Measurements from ENCODE around the gene CGGBP1.
A peak's percentile ranks its signal among the peaks of the same experiment; 100 is the strongest.

CGGBP1 gene, protein sequence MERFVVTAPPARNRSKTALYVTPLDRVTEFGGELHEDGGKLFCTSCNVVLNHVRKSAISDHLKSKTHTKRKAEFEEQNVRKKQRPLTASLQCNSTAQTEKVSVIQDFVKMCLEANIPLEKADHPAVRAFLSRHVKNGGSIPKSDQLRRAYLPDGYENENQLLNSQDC

DNA sequence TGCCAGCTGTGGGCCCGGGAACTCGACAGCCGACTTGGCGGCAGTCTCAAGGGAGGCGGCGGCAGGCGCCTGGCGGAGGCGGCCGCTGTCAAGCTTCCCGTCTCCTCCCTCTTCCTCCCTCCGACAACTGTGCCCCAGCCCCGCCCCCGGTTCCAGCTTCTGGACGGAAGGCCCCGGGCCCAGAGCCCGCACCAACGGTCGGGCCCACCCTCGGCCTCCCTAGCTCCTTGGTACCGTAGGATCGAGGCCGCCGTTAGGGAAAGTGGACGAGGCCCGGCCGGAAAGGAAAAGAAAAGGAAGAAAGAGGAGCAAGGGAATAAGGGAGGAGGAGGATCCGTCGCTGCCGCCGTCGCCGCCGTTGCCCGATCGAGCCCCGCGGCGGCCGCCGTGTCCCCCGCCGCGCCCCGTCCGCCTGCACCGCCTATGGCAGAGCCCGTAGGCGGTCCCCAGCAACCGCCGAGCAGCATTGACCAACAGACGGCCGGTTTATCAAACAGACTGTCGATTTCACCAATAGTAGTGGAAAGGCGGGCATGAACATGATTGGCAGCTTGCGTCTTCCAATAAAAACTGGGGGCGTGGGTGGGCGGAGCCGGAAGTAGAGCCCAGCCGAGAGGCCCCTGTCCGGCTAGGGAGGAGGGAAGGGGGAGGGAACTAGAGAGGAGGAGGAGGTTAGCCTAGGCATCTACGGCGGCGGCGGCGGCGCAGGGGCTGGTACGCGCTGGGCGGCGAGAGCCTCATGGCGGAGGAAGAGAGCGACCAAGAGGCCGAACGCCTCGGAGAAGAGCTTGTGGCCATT is at the start of gene CGGBP1, which contains the start of gene ZNF654:
Gene CGGBP1 (minus strand): TSS at position 425 of the 799 bp plus-strand sequence. CDS start 3,029 bp downstream, outside the sequence.
Gene ZNF654 (plus strand): TSS at position 675 of the 799 bp plus-strand sequence. CDS start 65 bp downstream, at position 740.
- DNase-seq, result peak; percentile 96

GRCh38 chr3:88105325-88105724 is 46.5 kb upstream of the CGGBP1 start:
- no peak for DNase-seq

DNA sequence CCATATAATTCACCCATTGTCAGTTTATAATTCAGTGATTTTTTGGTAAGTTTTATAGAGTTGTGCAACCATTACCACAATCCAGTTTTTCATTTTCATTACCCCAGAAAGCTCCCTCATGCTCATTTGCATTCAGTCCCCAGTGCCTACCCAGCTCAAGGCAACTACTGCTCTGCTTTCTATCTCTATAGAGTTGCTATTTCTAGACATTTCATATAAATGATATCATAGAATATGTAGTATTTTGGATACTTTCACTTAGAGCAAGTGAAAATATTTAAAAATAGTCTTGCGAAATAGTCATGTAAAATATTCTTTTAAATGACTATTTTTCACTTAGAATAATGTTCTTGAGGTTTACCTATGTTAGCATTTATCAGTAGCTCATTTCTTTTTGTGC is 42.3 kb upstream of the CGGBP1 start:
- DNase-seq, result no peak

DNA sequence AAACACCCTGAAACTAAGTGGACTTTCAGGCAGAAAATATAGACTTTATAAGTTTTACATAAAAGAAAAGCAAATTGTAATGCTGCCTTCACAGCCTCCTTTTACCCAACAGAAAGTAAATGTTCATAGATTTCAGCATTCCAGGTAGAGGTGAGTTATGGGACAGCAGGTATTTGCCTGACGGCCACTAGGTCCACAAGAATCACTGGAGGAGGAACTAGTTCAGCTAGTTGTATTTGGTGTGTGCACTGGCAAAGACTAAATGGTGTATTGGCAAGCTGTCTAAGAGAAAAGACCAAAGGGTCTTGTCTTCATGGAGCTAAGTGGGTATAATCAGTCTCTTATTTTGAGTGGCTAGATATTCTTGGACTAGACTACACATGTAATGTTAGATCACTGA is 34.5 kb upstream of the CGGBP1 start:
- DNase-seq, result no peak

GRCh38 chr3:88092270-88092669 is 33.5 kb upstream of the CGGBP1 start:
- no peak for DNase-seq

DNA sequence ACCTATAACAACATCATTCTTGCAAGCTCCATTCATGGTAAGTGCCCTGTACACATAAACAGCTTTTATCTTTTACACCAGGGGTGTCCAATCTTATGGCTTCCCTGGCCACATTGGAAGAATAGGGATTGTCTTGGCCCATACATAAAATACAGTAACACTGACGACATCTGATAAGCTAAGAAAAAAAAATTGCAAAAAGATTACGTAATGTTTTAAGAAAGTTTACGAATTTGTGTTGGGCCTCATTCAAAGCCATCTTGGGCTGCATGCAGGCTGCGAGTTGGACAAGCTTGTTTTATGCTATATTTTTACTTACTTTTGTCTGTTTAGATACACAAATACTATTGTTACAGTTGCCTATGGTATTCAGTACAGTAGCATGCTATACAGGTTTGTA is 31.9 kb upstream of the CGGBP1 start:
- DNase-seq, result no peak

- no peak for DNase-seq
Observed at GRCh38 chr3:88084097-88084501, 25.3 kb upstream of the CGGBP1 start.

GRCh38 chr3:88082854-88083253 is 24.0 kb upstream of the CGGBP1 start:
- DNase-seq, result no peak

GRCh38 chr3:88078932-88079331 is 20.1 kb upstream of the CGGBP1 start:
- DNase-seq, result no peak

GRCh38 chr3:88076712-88077111 is 17.9 kb upstream of the CGGBP1 start:
- no peak for DNase-seq

- DNase-seq, result no peak
Observed at GRCh38 chr3:88075497-88075896, 16.7 kb upstream of the CGGBP1 start.

DNA sequence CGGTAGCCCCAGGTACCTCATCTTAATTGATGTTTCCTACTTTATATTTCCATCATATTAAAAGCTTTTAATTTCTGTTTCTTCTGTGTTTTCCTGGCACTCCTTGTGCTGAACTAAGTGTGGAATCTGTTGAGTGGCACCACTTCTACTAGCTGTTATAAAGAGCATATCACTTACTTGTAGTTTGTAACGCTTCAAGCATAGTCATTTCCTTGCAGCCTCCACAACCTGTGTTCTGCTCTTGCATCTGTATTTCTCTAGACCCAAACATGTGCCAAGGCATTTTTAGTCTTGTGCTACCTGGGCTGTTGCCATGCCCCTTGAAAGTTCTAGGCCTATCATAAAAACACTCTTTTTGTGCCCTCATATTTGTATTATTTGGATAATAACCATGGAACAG is 16.3 kb upstream of the CGGBP1 start:
- no peak for DNase-seq

GRCh38 chr3:88061746-88062145 is 2.9 kb upstream of the CGGBP1 start:
- no peak for DNase-seq

DNA sequence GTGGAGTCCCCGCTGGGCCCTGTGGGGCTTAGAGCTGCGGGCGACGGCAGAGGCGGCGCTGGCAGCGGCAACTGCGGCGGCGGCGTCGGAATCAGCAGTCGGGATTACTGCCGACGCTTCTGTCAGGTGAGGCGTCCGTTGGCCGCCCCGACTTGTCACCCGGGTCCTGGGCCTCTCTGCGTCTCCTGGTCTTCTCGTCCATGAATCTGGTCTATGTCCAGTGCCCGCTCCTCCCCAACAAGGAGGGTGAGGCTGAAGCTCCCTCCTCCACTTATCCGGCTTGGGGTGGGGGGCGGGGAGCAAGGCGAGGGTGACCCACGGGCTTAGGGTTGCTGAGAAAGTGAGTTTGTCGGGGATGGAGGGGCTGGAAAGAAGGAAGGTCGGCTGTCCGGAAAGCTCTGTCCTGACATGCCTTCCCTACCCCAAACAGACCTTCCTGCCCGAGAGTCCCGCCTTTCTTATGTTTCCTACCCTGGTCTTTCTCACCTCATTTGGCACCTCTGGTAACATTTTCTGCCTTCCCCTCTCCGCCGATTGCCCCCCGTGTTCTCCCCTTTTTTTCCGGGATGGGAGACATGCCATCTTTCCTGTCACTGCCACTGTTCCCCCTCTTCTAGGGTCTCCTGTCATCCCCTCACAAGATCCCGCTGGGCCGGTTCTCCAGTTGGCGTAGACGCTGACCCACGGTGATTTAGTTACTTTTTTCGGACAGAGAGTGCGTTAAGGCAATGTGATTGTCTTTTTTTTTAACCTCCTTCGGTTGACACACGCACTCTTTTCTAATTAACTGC is 770 bp upstream of the CGGBP1 start:
- DNase-seq, result no peak

- no peak for DNase-seq
Observed at GRCh38 chr3:88058306-88058580, 562 bp downstream of the CGGBP1 start.

GRCh38 chr3:88057630-88058305 is 1.0 kb downstream of the CGGBP1 start:
- no peak for DNase-seq

- DNase-seq, result no peak
Observed at GRCh38 chr3:88046766-88047165, 12.0 kb downstream of the CGGBP1 start.

DNA sequence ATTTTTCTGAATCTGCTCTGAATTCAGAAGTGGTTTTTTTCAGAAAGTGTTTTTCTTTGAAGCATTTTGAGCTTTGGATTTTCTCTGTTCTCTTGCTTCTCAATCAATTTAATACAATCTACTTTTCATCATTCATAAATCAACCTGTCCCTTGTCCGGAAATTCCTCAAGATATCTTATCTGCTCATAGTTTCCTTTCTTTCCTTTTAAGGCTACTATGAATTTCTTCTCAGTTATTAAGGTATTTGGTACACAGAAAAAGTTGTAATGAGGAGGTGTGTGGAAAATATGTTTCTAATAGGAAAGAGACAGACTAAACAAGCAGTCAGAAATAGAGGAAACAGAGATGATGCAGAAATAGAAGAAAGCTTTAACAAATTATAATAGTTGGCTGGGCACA is 14.4 kb downstream of the CGGBP1 start:
- no peak for DNase-seq

DNA sequence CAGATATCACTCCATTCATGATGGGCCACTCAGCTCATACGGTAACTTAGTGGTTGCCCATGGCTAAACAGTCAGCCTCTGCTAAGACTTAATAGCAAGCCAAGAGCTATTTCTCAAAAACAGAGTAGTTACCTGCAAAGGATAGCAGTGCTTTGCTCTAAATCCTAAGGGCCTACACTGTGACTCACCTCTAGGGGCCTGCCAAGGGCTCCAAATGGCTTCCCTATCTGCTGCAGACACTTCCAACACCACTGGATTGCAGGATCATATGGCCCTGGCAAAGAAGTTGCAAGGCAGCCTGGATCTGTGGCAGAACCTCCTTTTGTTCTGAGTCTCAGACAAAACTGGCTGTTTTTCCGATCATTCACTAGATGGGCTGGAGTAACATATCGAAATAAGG is 17.8 kb downstream of the CGGBP1 start:
- no peak for DNase-seq

- no peak for DNase-seq
Observed at GRCh38 chr3:88040529-88040928, 18.3 kb downstream of the CGGBP1 start.

DNA sequence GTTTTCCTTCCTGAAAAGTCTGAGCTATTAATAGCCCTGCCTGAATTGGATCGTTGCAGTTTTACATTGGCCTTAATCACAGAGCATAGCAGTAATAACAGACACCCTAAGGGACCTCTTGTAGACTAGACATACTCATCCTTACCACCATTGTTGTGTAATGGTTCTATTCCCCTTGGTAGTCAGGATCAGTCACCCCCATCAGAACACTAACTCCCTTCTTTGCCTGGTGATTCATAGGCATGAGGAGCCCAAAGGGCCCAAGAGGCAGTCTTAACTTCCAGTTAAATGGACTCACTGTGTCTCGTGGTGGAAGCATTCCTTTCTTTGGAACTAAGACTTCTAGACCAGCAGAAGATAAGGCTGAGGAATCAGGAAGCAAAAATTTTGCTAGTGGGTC is 20.2 kb downstream of the CGGBP1 start:
- no peak for DNase-seq

DNA sequence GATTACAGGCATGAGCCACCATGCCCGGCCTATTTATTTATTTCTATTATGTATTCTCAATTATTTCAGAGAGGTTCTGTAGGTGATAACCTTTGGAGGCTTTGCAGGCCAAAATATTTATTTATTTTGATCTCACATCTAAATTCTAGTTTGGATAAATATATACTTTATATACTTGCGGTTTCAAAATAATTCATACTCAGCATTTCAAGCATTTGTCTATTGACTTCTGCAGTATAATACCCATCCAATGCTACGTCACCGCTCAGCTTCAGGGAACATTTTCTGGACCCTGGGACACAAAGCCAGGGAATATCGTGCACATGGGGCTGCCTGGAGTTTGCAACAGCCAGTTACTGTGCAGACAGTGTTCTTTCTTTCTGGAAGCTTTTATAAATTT is 22.6 kb downstream of the CGGBP1 start:
- DNase-seq, result no peak

- no peak for DNase-seq
Observed at GRCh38 chr3:88034491-88035275, 24.1 kb downstream of the CGGBP1 start.
